NCI-H69 (cell line): ENCODE measurements around the gene FBXO41.
"Not testable (repeated sequence)": the region's sequence is repeated elsewhere in the genome, so short reads cannot be mapped to it uniquely, and the experiment has no call there.

Source experiments
- DNase-seq: peaks from one replicate; lab custom pipeline; 2025; lab: John Stamatoyannopoulos, UW

Gene FBXO41

GRCh38 chr2:73286134-73286655, 1.9 kb upstream of the FBXO41 start:
- no peak for DNase-seq

GRCh38 chr2:73285159-73285739, 971 bp upstream of the FBXO41 start:
- peak; percentile 27 for DNase-seq

GRCh38 chr2:73283545-73284295, 558 bp downstream of the FBXO41 start:
- DNase-seq = peak; percentile 65

GRCh38 chr2:73282924-73283544, 1.2 kb downstream of the FBXO41 start:
- no peak for DNase-seq

- DNase-seq = no peak
Observed at GRCh38 chr2:73281244-73281643, 3.0 kb downstream of the FBXO41 start.

- no peak for DNase-seq
Observed at GRCh38 chr2:73279852-73280251, 4.4 kb downstream of the FBXO41 start.

GRCh38 chr2:73272270-73272669, 12.0 kb downstream of the FBXO41 start:
- DNase-seq = no peak

GRCh38 chr2:73269686-73270465, 14.4 kb downstream of the FBXO41 start:
- peak; percentile 38 for DNase-seq

GRCh38 chr2:73268830-73269685, 15.2 kb downstream of the FBXO41 start:
- DNase-seq = peak; percentile 88

GRCh38 chr2:73268366-73268829, 15.9 kb downstream of the FBXO41 start:
- DNase-seq = peak; percentile 62

GRCh38 chr2:73267008-73267407, 17.3 kb downstream of the FBXO41 start:
- no peak for DNase-seq

- no peak for DNase-seq
Observed at GRCh38 chr2:73266061-73266901, 18.0 kb downstream of the FBXO41 start.

- DNase-seq = no peak
Observed at GRCh38 chr2:73265298-73266060, 18.8 kb downstream of the FBXO41 start.

- DNase-seq = no peak
Observed at GRCh38 chr2:73264783-73265182, 19.5 kb downstream of the FBXO41 start.

GRCh38 chr2:73264332-73264606, 20.0 kb downstream of the FBXO41 start:
- DNase-seq = no peak

- no peak for DNase-seq
Observed at GRCh38 chr2:73263540-73264331, 20.5 kb downstream of the FBXO41 start.

- DNase-seq = not testable (repeated sequence)
Observed at GRCh38 chr2:73262691-73263429, 21.4 kb downstream of the FBXO41 start.

- peak; percentile 31 for DNase-seq
Observed at GRCh38 chr2:73262108-73262651, 22.1 kb downstream of the FBXO41 start.
